ENCODE results near the gene NFAM1.

DNA sequence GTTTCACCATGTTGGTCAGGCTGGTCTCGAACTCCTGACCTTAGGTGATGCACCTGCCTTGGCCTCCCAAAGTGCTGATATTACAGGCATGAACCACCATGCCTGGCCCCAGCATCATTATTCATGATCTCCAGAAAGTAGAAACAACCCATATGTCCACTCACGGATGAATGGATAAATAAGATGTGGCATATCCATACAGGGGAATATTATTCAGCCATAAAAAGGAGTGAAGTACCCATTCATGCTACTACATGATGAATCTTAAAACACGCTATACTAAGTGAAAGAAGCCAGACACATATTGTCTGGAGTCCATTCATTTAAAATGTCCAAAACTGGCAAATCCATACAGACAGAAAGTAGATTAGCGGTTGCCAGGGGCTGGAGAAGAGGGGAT, 81.8 kb downstream of the NFAM1 start:
- TF ChIP-seq POLR2A (IDR thresholded peaks at IDR 0.05; ENCODE audit: low read length) = no peak
- no peak for TF ChIP-seq GATA1 (IDR thresholded peaks at IDR 0.05; ENCODE audit: low read depth, low read length)

Data from erythroblast (primary cell).